Kidney tubule cell (primary cell): ENCODE measurements around the gene PDE4D.

Experiments
- DNase-seq: peaks from one replicate; pipeline ENCODE4 v3.0.0-alpha.2; 2018; ENCODE audit warnings: low spot score

The PDE4D gene

GRCh38 chr5:58929726-58930125, 963.8 kb downstream of the PDE4D start:
- DNase-seq, result no peak

GRCh38 chr5:58927938-58928337, 965.6 kb downstream of the PDE4D start:
- DNase-seq, result no peak

GRCh38 chr5:58927181-58927580, 966.3 kb downstream of the PDE4D start:
- DNase-seq, result no peak

- no peak for DNase-seq
Observed at GRCh38 chr5:58926541-58926935, 967.0 kb downstream of the PDE4D start.

GRCh38 chr5:58925627-58926540, 967.6 kb downstream of the PDE4D start:
- DNase-seq, result no peak

- no peak for DNase-seq
Observed at GRCh38 chr5:58924306-58924705, 969.2 kb downstream of the PDE4D start.

- no peak for DNase-seq
Observed at GRCh38 chr5:58923355-58923754, 970.2 kb downstream of the PDE4D start.

GRCh38 chr5:58922461-58923171, 970.9 kb downstream of the PDE4D start:
- DNase-seq, result no peak

GRCh38 chr5:58921159-58921558, 972.4 kb downstream of the PDE4D start:
- peak; percentile 66 for DNase-seq

- DNase-seq, result no peak
Observed at GRCh38 chr5:58919833-58920232, 973.7 kb downstream of the PDE4D start.
